HG03439 (cell line): Measurements from ENCODE around the gene HUNK.
"Not testable (repeated sequence)": the region's sequence is repeated elsewhere in the genome, so short reads cannot be mapped to it uniquely, and the experiment has no call there.

Experiments
- ATAC-seq: cut with Tn5 transposase; IDR thresholded peaks from one replicate; pipeline ENCODE4 v1.9.1; 2021; ENCODE audit warnings: mild to moderate bottlenecking, moderate library complexity; ENCODE audit not compliant: unreplicated experiment

Gene HUNK

DNA sequence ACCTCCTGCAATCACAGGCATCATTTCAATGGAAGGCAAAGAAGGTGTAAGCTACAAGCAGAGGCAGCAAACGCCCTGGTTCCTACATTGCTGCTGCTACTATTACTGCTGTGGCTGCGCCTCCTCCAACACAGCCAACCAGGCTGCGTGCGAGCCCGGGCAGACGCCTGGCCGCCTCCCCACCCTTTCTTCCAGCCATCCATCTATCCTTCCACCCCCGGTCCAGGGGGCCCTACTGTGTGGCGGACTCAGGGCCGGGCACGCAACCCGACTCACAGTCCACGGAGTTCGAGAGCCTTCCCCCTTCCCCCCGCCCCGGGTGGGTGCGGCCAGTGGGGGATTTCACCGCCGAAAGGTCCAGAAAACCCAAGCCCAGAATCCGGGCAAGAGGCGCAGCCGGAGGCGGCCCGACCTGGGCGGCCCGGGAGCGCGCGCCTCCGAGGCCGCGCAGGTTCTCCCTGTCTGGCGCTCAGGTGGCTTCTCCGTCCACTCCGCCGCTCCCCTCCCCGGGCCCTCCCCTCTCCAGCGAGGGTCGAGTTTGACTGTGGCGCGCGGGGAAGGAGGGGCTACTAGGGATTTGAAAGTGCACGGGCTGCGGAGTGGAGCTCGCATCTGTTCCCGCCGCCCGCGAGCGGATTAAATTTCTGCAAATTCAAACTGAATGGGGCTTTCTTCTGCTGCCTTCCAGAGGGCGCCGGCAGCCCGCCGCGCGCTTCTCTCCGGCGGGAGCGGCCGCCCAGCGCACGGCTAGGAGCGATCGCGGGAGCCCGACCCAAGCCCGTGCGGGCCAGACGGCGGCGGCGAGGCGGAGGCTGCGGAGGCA is at the start of gene HUNK:
TSS of gene HUNK (plus strand) at position 569 of the 823 bp plus-strand sequence. CDS start 655 bp downstream, outside the sequence.
- ATAC-seq: no peak

DNA sequence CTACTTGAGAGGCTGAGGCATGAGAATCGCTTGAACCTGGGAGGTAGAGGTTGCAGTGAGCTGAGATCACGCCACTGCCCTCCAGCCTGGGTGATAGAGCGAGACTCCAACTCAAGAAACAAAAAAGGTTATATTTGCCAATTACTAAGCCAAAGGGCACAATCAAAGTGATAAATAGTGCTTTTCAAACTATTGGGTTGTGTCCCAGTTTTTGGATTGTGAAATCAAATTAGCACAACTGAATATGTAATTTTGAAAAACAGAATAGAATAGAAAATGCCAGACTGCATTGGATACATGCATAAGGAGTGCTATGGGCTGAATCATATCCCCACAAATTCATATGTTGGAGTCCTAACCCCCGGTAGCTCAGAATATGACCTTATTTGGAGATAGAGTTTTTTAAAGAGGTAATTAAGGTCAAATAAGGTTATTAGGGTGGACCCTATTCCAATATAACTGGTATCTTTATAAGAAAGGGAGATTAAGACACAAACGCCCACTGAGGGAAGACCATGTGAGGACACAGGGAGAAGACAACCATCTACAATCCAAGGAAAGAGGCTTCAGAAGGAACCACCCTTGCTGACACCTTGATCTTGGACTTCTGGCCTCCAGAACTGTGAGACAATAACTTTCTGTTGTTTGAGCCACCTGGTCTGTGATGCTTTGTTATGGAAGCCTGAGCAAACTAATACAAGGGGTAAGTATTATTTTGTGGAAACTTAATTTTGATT is 42.9 kb upstream of the HUNK start:
- no peak for ATAC-seq

DNA sequence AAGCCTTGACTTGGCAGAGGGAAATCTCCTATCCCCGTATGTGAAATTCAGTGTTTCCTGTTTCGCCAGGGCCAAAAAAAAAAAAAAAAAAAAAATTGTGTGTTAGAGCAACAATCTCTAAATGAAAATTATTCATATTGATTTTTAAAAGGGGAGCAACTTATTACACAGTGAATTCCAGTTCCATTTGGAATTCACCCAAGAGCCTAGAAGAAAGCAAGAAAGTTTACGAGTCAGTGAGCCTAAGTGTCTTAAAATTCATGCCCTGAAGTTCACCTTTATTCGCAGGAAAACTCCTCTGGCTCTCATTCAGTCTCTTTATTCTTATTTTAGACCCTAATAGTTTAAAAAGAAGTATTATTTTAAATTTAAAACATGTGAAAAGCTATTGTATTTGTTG is 42.1 kb upstream of the HUNK start:
- ATAC-seq: no peak

DNA sequence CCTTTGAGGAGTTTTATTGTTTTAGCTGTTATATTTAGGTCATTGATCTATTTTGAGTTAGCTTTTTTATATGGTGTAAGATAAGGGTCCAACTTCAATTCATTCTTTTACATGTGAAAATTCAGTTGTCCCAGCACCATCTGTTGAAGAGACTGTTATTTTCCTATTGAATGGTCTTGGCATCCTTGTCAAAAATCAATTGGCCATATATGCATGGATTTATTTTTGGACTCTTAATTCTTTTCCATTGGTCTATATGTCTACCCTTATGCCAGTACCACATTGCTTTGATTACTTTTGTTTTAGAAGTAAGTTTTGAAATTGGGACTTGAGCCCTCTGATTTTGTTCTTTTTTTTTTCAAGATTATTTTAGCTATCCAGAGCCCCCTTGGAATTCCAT is 35.8 kb upstream of the HUNK start:
- ATAC-seq: no peak

DNA sequence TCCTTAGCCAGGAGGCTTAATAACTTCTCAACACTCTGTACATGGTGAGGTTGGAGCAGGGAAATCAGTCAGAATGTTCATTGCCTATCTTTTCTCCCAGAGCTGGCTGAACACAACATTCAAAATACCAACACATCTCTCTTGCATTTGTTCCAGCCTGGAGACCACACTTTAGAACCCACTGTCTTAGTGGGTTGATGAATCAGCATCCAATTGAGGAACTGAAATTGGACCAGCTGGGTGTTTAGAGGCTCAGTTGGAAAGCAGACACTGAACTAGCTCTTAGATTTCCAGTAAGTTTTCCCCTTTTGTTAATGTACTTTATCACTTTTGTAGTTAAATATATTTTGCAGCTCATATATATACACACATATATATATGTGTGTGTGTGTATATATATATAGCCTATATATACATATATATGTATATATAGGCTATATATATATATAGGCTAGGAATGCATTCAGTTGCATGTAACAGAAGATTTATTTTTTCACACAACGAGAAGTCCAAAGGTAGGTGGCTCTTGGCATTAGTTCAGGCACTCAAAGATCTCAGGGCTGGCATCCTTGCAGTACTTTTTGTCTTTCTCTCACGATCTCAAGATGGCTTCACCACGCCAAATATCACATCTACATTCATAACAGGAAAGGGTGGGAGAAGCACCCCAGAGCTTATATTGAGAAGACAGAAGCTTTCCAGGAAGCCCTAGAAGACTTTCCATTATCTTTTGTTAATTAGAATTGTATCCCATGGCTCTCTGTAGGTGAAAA is 35.0 kb upstream of the HUNK start:
- ATAC-seq: no peak

DNA sequence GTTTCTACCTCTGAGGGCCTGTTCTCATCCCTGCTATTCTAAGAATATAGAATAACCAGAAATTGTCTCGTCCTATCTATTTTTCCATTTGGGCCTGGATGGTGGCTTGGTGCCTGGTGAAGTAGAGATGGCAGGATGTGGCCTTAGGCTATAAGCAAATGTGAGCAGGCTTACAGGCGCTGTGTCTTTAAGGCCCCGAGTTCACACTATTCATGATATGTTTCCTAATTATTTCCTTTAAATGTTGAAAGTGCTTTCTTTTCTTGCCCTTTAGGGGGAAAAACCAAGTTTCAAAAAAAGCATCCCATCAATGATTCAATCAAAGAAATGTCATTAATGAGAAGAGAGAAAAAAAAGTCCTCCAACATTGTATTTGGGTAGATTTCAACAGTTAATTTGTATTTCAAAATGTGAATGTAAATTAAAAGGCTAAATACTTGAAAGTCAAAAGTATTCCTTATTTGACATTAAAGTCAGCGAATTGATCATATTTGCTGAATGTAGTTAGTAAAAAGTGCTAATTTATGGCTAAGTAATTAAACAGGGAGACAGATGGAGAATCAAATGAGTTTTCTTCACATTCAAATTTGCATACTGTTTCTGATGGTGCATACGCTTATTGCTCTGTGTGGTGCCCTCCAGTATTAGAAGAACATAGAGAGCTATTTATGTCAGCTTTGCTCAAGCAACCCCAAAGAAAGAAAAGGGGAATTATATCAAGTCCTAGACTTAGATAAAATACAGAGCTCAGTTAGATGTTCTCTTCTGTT is 34.0 kb upstream of the HUNK start:
- ATAC-seq: no peak

DNA sequence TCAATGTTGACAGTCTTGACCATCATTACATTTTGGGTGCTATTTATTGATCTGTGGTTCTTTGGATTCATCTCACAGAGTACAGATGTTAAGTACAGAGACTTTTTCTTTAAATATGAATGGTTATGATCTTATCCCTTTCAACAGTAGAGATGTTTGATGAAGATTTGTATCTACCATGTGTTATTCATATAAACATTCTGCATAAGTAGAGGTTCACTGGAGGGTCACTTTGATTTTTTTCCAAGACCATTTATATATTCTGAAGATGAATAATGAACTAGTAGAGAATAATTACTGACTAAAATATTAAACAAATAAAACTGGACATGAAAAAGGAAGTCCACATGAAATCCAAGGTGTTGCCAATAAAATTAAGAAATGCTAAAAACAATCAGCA is 28.6 kb upstream of the HUNK start:
- ATAC-seq: no peak

DNA sequence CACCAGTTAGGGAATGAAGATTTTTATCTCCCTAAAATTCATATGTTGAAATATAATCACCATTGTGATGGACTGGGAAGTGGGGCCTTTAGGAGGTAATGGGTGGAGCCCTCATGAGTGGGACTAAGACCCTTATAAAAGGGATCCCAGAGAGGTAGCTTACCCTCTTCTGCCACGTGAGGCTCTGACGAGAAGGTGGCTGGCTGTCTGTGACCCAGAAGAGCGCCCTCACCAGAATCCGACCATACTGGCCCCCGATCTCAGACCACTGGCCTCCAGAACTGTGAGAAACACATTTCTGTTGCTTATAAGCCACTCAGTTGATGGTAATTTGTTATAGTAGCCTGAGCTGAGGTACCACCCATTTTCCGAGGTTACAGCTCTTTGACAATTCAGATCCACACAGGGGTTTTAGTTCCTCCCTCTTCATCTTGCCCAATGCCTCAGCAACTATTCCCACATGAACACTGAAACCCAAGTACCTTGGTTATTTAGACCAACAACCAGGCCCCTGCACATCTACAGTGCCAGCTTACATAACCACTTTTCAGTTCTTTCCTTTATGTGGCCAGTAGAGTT is 27.6 kb upstream of the HUNK start:
- ATAC-seq: no peak

DNA sequence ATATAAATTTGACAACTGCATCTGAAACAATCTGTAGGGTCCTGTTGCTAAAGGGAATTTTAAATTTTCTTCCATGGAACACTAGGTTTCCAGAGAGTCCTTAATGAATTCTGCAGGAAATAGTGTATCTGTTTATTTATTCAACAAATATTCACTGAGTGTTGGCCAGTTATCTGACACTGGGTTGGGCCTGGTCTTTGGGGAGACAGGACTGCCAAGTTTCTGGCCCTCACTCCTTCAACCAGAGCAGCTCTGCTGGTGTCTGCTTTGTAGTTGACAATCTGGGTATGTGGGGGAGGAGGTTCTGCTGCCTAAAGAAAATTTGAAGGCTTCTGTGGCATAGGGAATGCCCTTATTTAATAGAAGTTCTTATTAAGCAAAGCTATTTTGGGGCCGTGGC is 26.1 kb upstream of the HUNK start:
- ATAC-seq: no peak

DNA sequence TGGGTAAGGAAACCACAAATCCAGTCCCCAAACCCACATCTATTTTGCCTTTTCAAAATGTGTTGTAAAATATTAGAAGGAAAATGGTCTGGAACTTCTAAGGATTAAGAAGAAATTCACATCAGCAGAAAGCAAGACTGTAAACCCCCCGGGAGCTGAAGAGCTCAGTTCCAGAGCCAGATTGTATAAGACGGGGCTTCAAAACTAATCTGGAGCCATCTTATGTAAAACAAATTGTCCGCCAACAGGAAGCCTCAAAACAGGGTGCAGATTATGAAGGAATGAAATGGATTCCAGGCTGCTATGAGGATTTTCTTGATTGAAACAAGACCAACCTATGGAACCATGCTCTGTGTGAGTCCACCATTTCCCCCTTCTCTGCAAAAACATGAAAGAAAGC is 25.1 kb upstream of the HUNK start:
- no peak for ATAC-seq

DNA sequence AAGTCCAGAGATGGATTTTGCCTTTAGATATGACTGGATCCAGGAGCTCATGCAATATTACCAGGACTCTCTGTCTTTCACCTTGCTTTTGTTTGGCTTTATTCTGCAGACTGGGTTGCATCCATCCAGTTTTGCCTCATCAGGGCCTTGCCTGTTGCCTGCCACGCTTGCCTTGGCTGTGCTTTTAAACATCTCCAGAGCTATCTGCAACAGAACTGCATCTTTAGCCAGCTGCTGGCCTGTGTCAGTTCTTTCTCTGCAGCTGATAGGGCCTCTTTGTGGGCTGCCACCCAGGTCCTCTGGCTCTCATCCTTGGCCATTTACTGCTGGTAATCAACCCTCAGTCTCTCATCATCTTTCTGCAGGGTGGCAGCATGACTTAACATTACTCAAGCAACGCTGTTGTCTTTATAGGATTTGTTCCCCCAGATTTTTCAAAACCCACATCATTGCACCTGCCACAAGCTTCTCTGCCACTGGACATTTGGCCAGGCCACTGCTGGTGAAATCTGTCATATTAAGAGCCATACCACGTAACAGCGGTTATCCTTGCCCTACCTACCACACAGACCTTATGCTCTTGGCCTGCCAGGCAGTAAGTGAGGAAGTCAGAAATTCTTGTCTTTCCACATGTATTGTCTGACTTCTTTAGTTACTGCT is 24.4 kb upstream of the HUNK start:
- ATAC-seq: no peak

DNA sequence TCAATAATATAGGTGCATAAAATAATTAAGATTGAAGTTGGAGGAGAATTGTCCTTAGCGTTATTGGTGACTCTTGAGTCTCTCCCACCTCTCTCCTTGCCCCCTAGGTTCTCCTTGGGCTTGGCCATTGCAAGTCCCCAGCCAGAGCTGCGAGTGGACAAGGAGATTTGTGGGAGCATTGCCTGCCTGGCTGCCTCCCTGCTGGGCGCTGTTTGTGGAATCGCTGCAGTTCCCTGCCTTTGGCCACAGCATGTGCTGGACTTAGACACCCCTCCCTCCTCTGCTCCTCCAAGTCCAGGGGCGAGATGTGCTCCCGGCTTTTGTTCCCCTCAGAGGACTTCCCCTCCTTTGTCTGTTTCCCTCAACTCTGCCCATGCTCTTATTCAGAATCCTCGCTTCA is 21.9 kb upstream of the HUNK start:
- ATAC-seq: no peak

DNA sequence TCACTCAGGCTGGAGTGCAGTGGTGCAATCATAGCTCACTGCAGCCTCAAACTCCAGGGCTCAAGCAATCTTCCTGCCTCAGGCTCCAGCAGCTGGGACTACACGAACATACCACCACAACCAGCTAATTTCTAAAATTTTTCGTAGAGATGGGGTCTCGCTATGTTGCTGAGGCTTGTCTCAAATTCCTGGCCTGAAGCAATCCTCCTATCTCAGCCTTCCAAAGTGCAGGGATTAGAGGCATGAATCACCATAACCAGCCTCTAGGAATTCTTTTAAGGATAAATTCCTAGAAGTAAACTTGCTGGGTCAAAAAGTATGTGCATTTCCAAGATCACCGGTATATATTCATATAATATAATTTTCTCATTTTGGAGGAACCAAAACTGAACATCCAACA is 17.6 kb upstream of the HUNK start:
- ATAC-seq: no peak

DNA sequence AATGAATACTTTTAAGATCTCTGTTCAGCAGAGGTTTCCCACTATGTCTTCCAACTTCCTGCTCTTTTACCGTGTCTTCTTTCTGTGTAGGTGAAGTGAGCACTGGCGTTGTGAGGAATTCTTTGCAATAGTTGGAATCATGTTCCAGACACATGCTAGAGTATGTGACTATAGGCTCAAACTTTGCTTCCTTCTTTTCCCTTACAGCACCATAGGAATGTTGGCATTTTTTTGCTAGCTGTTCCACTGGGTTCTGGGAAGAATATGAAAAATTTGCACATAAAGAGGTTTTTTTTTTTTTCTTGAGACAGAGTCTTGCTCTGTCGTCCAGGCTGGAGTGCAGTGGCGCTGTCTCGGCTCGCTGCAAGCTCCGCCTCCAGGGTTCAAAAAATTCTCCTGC is 15.7 kb upstream of the HUNK start:
- no peak for ATAC-seq

DNA sequence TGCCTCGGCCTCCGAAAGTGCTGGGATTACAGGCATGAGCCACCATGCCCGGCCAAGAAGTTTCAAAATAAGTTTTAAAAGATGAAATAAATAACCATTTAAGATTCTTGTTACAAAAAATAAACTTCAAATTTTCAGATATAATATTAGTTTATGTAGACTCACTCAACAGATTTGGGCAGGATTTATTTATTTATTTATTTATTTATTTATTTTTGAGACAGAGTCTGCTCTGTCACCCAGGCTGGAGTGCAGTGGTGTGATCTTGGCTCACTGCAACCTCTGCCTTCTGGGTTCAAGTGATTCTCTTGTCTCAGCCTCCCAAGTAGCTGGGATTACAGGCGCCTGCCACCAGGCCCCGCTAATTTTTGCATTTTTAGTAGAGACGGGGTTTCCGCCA is 15.2 kb upstream of the HUNK start:
- not testable (repeated sequence) for ATAC-seq

DNA sequence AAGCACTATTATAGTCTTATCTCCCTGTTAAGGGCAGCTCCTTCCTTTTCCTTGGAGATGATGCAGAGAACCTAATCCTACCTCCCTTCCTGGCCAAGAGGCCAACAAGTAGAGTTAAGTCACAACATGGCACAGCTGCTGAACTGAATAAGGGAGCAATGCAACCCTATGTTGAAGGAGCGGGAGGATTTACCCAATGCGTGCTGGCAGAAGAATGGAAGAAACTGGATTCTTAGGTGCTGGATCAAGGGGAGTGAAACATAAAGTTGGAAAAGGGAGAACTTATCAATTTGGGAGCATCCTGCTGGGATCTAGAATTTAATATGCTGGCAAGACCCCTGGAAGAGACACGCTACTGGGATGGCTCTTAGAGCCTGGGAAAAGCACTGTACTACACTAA is 12.0 kb upstream of the HUNK start:
- no peak for ATAC-seq

DNA sequence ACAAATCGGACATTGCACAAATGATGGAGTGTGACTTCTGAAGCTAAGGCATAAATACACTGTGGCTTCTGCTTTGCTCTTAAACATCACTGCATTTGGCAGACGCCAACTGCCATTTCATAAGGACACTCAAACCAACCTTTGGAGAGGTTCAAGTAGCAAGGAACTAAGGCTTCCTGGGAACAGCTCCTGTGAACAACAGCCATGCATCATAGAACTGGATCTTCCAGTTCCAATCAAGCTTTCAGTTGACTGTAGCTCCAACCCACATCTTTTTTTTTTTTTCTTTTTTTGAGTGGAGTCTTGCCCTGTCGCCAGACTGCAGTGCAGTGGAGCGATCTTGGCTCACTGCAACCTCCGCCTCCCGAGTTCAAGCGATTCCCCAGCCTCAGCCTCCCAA is 10.7 kb upstream of the HUNK start:
- ATAC-seq: no peak

DNA sequence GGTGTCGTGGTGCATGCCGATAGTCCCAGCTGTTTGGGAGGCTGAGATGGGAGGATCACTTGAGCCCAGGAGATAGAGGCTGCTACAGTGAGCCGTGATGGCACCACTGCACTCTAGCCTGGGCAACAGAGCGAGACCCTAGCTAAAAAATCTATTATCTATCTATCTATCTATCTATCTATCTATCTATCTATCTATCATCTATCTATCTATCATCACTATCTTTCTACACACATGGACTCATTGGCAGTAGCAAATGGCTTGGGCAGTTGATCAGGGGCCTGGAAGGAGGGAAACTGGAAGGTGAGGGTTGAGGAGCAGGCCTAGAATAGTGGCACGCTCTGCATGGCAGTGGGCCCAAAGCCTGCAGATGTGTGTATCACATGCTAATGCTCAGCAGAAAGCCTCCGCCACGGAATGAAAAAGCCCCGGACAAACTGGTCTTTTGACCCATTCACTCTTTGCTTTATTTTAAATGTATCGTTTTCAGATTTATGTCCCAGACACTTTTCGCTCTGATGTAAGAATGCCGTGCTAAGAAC is 7.3 kb upstream of the HUNK start:
- no peak for ATAC-seq

DNA sequence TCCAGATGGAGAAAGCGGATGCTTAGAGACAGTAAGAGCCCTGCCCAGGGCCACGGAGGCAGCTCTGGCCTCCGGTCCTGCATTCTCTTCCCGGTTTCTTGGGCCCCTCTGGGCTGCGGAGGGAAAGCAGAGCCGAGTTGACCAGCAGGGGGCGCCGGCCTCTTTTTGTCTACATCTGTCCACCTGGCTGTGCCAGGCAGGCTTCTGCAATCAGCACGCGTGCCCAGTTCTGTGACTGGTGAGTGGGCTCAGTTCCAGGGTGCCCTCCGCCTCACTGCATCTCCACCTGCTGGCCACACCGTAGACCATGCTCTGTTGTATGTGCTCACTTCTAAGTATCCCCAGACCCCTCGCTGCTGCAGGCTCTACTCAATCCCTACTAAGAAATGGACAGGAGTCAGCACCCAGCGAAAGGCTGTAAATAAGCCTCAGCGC is 6.7 kb upstream of the HUNK start:
- ATAC-seq: no peak

DNA sequence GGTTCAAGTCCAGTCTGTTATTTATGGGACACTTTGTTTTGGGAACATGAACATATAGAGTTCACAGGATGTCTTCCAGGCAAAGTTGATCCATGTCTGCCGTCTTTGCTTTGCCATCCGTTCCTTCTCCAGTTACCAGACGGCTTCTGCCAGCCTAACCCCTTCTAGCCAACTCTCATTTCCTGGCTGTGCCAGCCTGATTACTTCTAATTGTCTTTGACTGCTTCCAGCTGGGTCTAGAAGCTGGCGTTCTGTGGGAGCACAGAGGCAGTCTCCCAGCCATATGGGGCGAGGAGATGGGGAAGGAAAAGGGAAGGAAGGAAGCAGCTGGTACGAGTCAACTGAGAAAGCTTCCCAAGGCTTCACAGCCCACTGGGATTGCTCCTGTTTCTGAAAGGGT is 3.1 kb upstream of the HUNK start:
- ATAC-seq: no peak
